ENCODE measurements around the gene CHIA.
"Not testable (repeated sequence)": the region's sequence is repeated elsewhere in the genome, so short reads cannot be mapped to it uniquely, and the experiment has no call there.

The CHIA gene

DNA sequence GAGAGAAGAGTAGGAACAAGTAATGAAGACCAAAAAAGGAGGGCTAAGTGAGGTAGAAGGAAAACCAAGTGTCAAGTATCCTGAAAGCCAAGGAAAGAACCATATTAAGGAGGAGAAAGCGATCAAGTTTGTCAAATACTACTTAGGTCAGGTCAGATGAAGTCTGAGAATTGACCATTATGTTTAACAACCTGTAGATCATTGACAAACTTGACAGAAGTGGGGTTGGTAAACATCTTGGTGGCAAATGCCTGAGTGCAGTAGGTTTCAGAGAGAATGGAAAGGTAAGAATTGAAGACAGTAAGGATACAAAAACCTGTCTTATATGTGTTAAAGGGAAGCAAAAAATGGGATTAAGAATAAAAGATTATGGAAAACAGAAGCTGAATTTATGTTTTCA is 3.7 kb upstream of the CHIA start:
- DNase-seq = no peak

DNA sequence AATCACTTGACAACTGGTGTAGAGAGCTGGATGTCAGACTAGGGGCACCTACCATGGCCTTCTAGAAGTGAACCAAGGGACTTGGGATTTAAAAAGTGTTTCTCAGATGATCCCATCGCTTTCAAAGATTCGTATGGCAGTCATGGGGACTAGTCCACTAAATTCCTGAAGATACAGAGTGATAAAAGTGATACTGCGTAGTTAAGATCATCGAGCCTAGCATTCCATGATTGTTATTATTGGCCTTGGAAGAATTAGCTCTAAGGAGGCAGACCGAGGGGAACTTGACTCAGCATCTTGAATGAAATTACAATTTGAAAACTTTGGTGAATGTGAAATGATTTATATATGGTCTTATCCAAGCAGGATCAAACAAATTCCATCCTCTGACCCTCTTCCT is 1.3 kb upstream of the CHIA start:
- DNase-seq = no peak

DNA sequence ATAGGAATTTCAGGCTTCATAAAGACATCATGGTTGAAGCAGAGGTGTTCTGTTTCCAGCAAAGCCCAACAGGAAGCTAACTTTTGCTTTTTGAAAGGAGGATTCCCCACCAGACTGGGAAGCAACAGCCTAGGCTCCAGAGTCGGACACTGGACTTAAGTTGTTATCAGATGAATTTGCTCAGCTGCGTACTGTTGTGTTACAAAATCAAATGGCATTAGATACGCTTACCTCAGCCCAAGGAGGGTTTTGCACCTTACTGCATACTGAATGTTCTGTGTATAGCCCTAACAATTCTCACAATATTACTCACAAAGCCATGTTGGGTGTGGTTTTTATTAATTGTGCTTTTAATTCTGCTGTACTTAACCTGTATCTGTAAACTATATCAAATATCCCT is 547 bp upstream of the CHIA start:
- DNase-seq = no peak

DNA sequence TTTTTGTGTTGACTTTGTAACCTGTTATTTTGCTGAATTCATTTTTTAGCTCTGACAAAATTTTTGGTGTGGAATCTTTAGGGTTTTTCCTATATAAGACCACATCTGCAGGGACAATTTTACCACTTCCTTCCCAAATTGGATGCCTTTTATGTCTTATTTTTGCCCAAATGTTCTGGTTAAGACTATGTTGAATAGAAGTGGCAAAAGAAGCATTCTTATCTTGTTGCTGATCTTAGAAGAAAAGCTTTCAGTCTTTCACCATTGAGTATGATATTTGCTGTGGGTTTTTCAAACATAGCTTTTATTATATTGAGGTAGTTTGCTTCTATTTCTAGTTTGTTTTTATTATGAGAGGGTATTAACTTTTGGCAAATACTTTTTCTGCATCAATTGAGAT is 3.7 kb downstream of the CHIA start:
- no peak for DNase-seq

DNA sequence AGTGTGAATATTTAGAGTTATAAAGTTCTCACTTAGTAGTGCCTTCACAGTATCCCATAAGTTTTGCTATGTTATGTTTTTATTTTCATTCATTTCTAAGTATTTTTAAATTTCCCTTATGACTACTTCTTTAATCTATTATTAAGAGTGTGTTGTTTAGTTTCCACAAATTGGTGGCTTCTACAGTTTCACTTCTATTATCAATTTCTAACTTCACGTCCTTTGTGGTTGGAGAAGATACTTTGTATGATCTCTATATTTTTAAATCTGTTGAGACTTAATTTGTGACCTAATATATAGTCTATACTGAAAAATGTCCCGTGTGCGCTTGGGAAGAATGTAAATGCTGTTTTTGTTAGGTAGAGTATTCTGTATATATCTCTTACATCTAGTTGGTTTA is 11.7 kb downstream of the CHIA start:
- DNase-seq = no peak

DNA sequence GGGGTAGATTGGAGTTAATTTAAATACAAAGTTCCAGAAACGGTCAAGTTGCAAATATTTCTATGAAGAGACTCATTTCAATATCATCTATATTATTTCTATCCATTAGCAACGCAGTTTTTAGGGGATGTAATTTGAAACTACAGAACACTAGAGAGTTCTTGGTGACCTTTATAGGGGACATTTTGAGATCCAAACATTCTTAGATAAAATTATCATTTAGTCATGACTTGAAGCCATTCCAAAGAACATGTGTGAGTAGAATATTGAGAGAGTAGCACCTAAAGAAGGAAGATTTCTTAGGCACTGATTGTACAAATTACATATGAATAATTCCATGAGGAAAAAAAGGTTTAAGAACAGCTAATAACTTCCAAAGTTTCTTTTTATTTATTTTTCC is 19.0 kb downstream of the CHIA start:
- DNase-seq = no peak

DNA sequence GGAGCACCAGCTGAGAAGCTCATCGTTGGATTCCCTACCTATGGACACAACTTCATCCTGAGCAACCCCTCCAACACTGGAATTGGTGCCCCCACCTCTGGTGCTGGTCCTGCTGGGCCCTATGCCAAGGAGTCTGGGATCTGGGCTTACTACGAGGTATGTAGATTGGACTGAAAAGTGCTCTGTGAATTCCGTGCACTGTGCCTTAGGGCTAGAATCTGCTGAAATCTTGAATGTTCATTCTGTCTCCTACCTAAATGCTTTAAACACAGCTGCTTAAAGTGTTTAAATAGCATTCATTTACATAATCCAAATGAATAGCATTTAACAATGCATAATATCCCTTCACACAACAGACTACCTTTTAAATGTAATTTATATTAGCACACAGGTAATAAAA is 27.9 kb downstream of the CHIA start:
- no peak for DNase-seq

DNA sequence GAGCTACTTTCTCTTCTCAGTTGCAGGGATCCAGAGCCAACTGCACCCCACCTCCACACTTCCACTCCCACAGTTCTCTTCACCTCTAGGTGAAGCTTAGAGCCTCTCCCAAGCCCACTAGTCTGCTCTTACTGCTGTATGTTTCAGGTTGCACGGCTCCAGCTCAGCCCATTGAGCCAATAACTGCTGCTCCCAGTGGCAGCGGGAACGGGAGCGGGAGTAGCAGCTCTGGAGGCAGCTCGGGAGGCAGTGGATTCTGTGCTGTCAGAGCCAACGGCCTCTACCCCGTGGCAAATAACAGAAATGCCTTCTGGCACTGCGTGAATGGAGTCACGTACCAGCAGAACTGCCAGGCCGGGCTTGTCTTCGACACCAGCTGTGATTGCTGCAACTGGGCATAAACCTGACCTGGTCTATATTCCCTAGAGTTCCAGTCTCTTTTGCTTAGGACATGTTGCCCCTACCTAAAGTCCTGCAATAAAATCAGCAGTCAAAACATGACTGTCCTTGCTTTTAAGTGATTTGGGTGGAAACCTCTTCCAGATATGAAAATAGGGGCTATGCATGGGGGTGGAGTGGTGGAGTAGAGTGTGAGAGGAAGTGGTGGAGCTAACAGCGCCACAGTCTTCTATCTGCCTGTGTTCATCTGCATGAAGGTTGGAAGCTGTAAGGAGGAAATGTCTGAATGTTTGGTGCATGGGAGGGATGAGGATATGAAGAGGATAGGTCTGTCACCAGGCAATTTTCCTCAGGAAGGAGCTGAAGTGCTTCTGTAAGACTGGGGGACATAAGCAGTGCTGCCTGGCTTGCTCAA is 29.6 kb downstream of the CHIA start:
- no peak for DNase-seq

DNA sequence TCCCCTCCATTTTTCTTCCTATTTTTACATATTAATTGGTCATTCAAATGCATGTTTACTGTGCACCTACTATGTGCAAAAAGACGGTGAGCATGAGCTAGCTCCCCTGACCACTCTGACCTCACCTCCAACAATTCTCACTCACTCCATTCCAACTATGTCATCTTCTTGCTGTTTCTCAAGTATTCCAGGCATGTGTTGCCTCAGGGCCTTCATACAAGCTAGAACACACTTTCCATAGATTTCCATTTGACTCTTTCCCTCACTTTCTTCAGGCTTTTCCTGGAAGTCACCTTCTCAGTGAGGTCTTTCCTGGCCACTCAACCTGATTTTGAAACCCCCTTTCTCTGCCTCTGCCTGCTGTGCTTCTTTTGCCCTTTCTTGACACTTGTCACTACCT is 32.6 kb downstream of the CHIA start:
- no peak for DNase-seq

DNA sequence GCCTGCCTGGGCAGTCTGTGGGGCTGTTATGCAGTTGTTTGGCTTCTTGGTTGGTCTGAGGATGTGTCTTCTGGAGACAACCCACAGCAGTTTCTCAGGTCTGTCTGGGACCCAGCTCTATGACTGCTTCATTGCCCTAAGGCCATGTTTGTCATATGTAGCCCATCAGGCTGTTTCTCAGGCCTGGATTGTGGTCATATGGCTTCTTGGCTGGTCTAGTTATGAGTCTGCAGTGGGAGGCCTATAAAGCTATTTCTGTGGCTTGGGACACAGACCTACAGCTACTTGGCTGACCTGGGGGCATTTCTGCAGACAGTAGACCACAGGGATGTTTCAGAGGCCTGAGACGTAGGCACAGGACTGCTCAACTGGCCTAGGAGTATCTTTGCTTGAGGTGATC is 41.5 kb downstream of the CHIA start:
- no peak for DNase-seq

DNA sequence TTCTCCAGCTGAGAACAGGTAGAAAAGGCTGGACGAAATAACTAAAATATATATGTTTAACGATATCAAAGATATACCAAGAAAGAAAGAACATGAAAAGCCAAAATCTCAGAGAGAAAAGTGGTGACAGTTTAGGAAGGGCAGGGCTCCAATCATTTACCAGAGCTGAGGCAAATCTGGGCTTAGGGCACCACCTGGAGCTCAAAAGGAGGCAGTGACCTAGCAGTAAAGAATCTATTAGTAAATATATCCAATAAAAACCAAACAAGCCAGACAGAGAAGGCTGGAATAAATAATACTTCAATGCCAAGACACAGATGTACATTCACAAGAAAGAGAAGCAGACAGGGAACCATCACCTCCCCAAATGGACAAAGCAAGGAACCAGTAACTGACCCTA is 43.5 kb downstream of the CHIA start:
- DNase-seq = no peak

DNA sequence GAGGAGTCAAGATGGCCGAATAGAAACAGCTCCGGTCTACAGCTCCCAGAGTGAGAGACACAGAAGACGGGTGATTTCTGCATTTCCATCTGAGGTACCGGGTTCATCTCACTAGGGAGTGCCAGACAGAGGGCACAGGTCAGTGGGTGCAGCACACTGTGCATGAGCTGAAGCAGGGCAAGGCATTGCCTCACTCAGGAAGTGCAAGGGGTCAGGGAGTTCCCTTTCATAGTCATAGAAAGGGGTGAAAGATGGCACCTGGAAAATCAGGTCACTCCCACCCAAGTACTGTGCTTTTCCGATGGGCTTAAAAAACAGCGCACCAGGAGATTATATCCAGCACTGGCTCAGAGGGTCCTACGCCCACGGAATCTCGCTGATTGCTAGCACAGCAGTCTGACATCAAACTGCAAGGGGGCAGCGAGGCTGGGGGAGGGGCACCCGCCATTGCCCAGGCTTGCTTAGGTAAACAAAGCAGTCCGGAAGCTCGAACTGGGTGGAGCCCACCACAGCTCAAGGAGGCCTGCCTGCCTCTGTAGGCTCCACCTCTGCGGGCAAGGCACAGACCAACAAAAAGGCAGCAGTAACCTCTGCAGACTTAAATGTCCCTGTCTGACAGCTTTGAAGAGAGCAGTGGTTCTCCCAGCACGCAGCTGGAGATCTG is 44.7 kb downstream of the CHIA start:
- DNase-seq = not testable (repeated sequence)

DNA sequence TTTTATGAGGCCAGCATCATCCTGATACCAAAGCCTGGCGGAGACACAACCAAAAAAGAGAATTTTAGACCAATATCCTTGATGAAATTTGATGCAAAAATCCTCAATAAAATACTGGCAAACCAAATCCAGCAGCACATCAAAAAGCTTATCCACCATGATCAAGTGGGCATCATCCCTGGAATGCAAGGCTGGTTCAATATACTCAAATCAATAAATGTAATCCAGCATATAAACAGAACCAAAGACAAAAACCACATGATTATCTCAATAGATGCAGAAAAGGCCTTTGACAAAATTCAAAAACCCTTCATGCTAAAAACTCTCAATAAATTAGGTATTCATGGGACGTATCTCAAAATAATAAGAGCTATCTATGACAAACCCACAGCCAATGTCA is 48.2 kb downstream of the CHIA start:
- DNase-seq = not testable (repeated sequence)

DNA sequence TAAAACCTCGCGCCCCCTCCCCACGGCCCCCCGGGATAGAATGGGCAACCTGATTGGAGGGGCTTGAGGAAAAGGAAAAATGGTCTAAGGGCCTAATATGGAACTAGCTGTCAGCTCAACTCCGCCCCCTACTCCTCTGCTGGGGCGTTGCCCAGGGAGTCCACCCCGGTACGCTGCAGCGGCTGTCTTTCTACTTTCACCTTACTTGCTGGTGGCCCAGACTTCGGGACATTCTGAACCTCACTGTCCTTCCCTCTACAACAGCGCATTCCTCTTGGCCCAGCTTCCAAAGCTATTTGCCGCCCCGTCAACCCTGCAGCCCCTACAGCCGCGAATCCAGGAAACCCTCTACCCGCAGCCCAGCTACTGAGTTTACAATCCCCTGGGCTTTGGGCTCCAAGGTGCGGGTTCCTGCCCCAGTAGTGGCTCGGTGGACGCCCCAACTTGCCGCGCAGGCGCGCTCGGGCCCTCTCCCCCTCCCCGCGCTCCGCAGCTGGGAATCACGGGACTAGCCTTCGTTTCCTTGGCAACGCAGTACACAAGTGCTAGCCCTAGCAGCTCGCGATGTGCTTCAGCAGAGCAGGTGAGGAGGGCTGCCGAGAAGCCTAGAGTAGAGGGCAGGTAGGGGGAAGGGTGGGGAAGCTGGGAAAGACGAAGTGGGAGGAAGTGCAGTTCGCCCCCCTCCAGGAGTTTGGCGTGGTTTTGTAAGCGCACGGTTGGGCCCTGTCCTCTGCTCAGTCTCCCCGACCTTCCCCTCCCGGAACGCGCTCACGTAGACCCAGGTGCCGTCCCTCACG is 55.6 kb downstream of the CHIA start:
- peak; percentile 52 for DNase-seq

DNA sequence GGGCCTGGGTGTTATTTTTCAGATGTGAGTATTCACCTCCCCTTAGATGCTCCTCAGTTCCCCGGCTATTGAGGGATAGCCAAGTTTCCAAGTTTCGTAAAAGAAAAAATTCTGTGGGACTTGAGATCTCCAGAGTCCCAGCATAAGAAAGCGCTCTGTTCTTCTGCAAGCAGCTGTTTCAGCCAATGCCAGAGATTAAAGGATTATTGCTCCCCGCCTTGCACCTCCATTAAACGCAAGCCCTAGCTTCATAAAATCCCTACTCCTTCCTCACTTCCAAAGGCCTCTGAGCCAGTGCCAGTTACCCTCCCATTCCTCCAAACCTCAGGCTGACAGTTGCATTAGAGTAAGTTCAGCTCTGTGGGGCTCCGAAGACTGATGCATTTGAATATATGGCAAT is 56.4 kb downstream of the CHIA start:
- DNase-seq = no peak

DNA sequence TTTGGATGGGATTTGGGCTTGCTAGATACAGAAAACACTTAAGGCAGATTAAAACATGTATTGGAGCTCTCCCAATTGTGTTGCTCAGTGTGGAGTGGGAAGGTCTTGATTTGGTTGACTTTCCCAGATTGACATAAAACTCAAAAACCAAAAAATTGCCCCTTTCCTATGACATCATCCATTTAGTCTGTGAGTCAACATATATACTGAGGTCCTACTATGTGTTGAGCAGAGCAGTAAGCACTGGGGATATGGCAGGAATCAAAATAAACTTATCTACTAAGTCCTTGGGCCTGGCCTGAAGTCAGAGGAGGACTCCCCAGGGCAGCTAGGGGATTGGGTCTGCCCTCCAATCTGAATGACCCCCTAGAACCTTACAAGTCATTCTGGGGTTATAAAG is 61.0 kb downstream of the CHIA start:
- no peak for DNase-seq

DNA sequence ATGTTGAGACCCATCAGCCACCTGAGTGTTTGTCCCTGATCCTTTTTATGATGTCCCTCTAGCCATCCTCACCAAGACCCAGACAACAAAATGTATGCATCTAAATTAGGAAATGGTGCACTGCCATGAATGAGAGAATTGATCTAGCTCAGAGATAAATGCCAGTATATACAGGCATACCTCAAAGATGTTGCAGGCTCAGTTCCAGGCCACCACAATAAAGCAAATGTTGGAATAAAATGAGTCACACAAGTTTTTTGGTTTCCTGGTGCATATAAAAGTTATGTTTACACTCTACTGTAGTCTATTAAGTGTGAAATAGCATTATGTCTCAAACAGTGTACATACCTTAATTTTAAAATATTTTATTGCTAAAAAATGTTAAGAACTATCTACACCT is 63.9 kb downstream of the CHIA start:
- no peak for DNase-seq

DNA sequence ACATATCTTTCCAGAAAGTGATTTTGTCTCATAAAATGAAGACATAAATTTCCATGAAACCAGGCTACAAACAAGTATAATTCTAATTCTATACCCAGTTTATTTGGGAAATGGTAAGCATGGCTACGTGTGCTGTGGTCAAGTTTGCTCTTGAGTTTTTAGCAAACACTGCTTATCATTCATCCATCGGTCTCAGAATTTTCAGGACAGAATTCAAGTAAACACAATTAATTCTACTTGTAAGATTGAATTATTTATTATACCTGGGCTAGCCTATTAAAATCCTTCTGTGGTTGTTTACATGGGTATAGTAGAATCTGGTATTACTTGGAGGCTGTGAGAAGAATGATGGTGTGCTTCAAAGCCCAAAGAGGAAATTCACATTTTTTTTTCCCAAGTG is 68.3 kb downstream of the CHIA start:
- DNase-seq = no peak

DNA sequence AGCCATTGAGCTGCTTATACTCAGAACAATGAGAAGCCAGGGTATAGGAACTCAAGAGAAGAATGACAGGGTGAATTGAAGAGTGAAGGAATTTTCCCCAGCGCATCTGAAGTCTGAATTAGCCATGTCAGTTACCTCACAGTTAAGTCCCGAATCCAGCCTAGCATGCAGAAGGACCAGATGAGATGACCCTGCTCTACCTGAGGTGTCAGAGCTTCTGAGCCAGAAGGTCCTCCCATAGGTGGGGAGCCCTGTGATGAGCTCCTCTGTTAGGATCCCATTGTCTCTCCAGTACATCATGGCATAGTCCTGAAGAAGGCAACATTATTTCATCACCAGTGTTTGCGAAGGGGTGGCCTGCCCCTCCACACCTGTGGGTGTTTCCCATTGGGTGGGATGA is 68.7 kb downstream of the CHIA start:
- DNase-seq = no peak

DNA sequence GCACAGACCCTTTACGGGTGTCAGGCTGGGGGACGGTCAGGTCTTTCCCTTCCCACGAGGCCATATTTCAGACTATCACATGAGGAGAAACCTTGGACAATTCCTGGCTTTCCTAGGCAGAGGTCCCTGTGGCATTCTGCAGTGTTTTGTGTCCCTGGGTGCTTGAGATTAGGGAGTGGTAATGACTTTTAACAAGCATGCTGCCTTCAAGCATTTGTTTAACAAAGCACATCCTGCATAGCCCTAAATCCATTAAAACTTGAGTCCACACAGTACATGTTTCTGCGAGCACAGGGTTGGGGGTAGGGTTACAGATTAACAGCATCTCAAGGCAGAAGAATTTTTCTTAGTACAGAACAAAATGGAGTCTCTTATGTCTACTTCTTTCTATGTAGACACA is 69.6 kb downstream of the CHIA start:
- not testable (repeated sequence) for DNase-seq

DNA sequence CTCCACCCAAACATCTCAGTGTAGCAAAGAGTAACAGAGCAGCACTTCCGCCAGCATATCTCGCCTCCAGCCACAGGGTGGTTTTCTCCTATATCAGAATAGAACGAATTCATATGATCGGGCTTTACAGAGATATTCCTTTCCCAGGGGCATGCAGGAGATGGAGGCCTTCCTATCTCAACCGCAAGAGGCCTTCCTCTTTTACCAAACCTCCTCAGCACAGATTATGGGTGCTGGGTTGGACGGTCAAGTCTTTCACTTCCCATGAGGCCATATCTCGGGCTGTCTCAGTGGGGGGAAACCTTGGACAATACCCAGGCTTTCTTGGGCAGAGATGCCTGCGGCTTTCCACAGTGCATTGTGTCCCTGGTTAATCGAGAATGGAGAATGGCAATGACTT is 71.1 kb downstream of the CHIA start:
- DNase-seq = no peak

DNA sequence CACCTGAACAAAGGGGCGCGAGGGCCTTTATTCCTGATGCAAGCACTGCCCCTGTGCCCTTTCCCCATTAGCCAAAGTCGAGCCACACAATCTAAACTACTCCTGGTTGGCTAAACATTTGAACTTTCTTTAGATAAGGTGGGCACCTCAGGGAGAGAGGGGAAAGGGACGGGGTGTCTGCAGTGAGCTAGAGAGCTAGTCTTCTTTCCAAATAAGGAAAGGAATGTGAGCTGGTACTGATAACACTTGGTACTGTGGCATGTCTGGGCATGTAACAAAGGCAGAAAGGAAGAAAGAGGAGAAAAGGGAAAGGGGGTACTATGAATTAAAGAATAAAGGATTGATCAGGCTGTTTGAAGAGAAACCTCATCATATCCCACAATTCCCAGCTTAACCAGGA is 74.0 kb downstream of the CHIA start:
- DNase-seq = no peak

DNA sequence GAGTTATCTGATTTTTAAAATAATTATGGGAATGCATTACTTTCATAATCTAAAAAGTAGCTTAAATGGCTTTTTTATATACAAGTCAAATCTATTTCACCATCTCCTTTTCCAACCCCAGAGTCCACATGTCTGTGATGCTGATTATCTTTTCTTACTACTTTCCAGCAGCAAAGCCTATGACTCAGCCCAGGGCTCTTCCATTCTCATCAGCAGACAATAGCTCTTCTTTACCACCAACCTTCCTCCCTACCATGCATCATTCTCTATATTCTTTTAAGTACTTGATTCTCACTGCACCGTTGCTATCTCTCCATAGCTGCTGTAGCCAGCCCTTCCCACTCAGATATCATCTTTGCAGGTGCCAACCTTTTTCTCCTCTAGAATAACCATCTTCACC is 75.6 kb downstream of the CHIA start:
- DNase-seq = no peak

DNA sequence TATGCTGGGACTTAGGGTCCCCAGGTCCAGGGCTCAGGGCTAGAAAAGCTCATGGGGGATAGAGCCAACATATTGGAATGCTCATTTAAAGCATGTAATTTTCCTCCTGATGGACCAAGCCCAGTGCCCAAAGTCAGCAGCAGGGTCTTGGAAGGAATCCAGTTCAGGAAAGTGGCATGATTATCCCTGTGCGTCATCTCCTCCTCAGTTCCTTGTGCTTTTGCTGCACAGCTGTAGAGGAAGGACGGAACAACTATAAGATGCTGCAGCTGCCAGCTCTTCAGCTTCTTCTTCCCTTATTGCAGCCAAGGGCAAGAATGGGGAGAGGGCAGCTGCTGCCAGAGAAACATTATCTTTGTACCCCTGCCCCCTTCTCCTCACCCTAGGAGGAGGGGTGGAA is 78.5 kb downstream of the CHIA start:
- no peak for DNase-seq
